ENCODE measurements around the gene OCLN. TPM values are rescaled to one million over a fixed set of nuclear protein-coding genes. Genes with fewer than 3 reads are reported as not detected.

OCLN gene
- polyA plus RNA-seq, 1 donor from 2014 or later, result 6.5 TPM

GRCh38 chr5:69527128-69527770 is 34.7 kb downstream of the OCLN start:
- Histone ChIP-seq H3K9ac (ENCODE audit: low read length) (no peak overlapping the region), H3K9me3 (ENCODE audit: low read length) (no peaks in the 10 kb centered on the region), H4K20me1 (ENCODE audit: insufficient read depth) (no peaks in the 10 kb centered on the region), H3K27me3 (ENCODE audit: insufficient read depth, low read depth, low read length) (no peaks in the 10 kb centered on the region), H2AFZ (ENCODE audit: low read depth, low read length) (no peak overlapping the region), H3K36me3 (ENCODE audit: insufficient read depth, low read length) (no peaks in the 10 kb centered on the region), H3K4me3 (ENCODE audit: low read length) (no peak overlapping the region), H3K79me2 (replicated peaks; ENCODE audit: insufficient read depth, low read length) (no peaks in the 10 kb centered on the region), H3K27ac (ENCODE audit: low read length) (no peak overlapping the region), H3K9me2 (ENCODE audit: insufficient read depth, low read length) (no peaks in the 10 kb centered on the region), H3F3A (ENCODE audit: insufficient read depth, low read length, poor library complexity, severe bottlenecking) (no peaks in the 10 kb centered on the region), H3K4me2 (ENCODE audit: low read length) (no peak overlapping the region)
- no peak for TF ChIP-seq SMC3 (conservative IDR thresholded peaks at IDR 0.05; ENCODE audit: poor library complexity)
- TF ChIP-seq MXI1 (conservative IDR thresholded peaks at IDR 0.05; ENCODE audit: poor library complexity, severe bottlenecking), result no peak
- TF ChIP-seq TAF1 (IDR thresholded peaks at IDR 0.05; ENCODE audit: low read depth), result no peak
- no peak for TF ChIP-seq RAD21 (conservative IDR thresholded peaks at IDR 0.05)
- no peak for TF ChIP-seq EZH2 (IDR thresholded peaks at IDR 0.05; ENCODE audit: borderline replicate concordance, insufficient read depth, low read length, poor library complexity, severe bottlenecking)
- TF ChIP-seq, protein P1, sequence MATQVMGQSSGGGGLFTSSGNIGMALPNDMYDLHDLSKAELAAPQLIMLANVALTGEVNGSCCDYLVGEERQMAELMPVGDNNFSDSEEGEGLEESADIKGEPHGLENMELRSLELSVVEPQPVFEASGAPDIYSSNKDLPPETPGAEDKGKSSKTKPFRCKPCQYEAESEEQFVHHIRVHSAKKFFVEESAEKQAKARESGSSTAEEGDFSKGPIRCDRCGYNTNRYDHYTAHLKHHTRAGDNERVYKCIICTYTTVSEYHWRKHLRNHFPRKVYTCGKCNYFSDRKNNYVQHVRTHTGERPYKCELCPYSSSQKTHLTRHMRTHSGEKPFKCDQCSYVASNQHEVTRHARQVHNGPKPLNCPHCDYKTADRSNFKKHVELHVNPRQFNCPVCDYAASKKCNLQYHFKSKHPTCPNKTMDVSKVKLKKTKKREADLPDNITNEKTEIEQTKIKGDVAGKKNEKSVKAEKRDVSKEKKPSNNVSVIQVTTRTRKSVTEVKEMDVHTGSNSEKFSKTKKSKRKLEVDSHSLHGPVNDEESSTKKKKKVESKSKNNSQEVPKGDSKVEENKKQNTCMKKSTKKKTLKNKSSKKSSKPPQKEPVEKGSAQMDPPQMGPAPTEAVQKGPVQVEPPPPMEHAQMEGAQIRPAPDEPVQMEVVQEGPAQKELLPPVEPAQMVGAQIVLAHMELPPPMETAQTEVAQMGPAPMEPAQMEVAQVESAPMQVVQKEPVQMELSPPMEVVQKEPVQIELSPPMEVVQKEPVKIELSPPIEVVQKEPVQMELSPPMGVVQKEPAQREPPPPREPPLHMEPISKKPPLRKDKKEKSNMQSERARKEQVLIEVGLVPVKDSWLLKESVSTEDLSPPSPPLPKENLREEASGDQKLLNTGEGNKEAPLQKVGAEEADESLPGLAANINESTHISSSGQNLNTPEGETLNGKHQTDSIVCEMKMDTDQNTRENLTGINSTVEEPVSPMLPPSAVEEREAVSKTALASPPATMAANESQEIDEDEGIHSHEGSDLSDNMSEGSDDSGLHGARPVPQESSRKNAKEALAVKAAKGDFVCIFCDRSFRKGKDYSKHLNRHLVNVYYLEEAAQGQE (IDR thresholded peaks at IDR 0.05; ENCODE audit: borderline replicate concordance), result no peak
- TF ChIP-seq EP300 (conservative IDR thresholded peaks at IDR 0.05; ENCODE audit: poor library complexity, severe bottlenecking), result no peak
- TF ChIP-seq CTCF (IDR thresholded peaks at IDR 0.05; ENCODE audit: poor library complexity, severe bottlenecking), result no peak
- no peak for TF ChIP-seq POLR2AphosphoS5 (IDR thresholded peaks at IDR 0.05)

- no peaks in the 10 kb centered on the region for H3K79me2 ChIP-seq (replicated peaks; ENCODE audit: insufficient read depth, low read length)
- no peaks in the 10 kb centered on the region for H3K27me3 ChIP-seq (ENCODE audit: insufficient read depth, low read depth, low read length)
- H3K4me2 ChIP-seq (ENCODE audit: low read length), result no peak overlapping the region
- H2AFZ ChIP-seq (ENCODE audit: low read depth, low read length), result no peak overlapping the region
- no peaks in the 10 kb centered on the region for H3K36me3 ChIP-seq (ENCODE audit: insufficient read depth, low read length)
- no peak for TF ChIP-seq MXI1 (conservative IDR thresholded peaks at IDR 0.05; ENCODE audit: poor library complexity, severe bottlenecking)
- TF ChIP-seq POLR2AphosphoS5 (IDR thresholded peaks at IDR 0.05), result no peak
- no peak for TF ChIP-seq SMC3 (conservative IDR thresholded peaks at IDR 0.05; ENCODE audit: poor library complexity)
- no peak for TF ChIP-seq EZH2 (IDR thresholded peaks at IDR 0.05; ENCODE audit: borderline replicate concordance, insufficient read depth, low read length, poor library complexity, severe bottlenecking)
- no peak for TF ChIP-seq EP300 (conservative IDR thresholded peaks at IDR 0.05; ENCODE audit: poor library complexity, severe bottlenecking)
- TF ChIP-seq TAF1 (IDR thresholded peaks at IDR 0.05; ENCODE audit: low read depth), result no peak
- TF ChIP-seq, protein P1 (IDR thresholded peaks at IDR 0.05; ENCODE audit: borderline replicate concordance), result no peak
- TF ChIP-seq RAD21 (conservative IDR thresholded peaks at IDR 0.05), result no peak
- no peak for TF ChIP-seq CTCF (IDR thresholded peaks at IDR 0.05; ENCODE audit: poor library complexity, severe bottlenecking)
- H3K27ac ChIP-seq (ENCODE audit: low read length), result no peak overlapping the region
- H4K20me1 ChIP-seq (ENCODE audit: insufficient read depth), result no peaks in the 10 kb centered on the region
- no peaks in the 10 kb centered on the region for H3K9me3 ChIP-seq (ENCODE audit: low read length)
- no peaks in the 10 kb centered on the region for H3F3A ChIP-seq (ENCODE audit: insufficient read depth, low read length, poor library complexity, severe bottlenecking)
- no peaks in the 10 kb centered on the region for H3K9me2 ChIP-seq (ENCODE audit: insufficient read depth, low read length)
- no peak overlapping the region for H3K4me3 ChIP-seq (ENCODE audit: low read length)
- H3K9ac ChIP-seq (ENCODE audit: low read length), result no peak overlapping the region
Observed at GRCh38 chr5:69528035-69528434, 35.4 kb downstream of the OCLN start.

Data from neural cell (in vitro differentiated cells).